Stimulated activated CD4-positive, alpha-beta T cell treated with anti-CD3 and anti-CD28 coated beads, TNF-alpha, amount 100 ng/mL, for 24 hours (primary cell): ENCODE measurements around the gene FASLG.
A peak's percentile ranks its signal among the peaks of the same experiment; 100 is the strongest.
"Not testable (repeated sequence)": the region's sequence is repeated elsewhere in the genome, so short reads cannot be mapped to it uniquely, and the experiment has no call there.

ENCODE experiments used
- DNase-seq, 3 experiments: peaks; one replicate each; pipeline ENCODE4 v3.0.0-alpha.2; 2020; ENCODE audit warnings: low read depth in 3 of 3

FASLG gene

DNA sequence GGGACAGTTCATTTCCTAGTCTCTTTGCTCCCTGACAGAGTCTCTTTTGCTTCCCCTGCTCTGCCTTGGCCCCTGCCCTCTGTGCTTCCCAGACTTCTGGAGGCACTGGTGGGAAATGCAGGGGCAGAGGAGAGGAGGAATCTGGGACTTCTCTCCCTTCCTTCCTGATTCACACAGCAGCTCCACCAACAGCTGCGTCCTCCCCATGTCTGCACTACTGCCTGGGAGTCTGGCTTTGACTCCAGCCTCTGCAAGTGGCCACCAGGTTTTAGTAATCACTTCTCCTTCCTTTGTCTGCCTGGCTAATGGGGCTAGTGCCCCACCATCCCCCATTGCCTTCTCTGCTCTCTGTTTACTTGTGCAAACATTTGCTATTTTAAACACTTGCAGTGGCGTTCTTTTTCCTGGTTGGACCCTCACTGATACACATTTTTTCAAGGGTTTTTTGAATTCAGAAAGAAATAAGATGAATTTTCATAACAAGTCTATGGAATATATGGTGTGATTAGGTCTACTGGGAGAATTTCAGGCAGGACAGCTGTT, 21.9 kb downstream of the FASLG start:
- DNase-seq = no peak

DNA sequence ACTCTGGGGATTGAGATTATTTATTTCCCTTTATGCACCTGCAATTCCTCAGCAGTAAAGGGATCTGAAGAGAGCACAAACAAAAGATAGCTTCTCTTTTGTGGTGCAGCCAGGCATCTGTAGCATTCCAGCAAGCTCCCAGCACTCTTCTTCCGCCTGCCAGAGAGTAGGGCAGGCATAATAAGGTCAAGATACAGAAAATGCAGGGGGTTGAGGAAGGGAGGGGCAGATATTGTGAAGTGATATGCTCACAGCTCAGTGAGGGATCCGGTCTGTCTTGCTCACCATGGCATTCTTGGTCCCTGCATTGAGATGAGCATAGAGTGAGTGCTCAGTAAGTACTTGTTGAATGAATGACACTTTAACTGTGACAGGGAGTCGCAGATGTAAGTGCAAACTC, 23.9 kb downstream of the FASLG start:
- DNase-seq = no peak

DNA sequence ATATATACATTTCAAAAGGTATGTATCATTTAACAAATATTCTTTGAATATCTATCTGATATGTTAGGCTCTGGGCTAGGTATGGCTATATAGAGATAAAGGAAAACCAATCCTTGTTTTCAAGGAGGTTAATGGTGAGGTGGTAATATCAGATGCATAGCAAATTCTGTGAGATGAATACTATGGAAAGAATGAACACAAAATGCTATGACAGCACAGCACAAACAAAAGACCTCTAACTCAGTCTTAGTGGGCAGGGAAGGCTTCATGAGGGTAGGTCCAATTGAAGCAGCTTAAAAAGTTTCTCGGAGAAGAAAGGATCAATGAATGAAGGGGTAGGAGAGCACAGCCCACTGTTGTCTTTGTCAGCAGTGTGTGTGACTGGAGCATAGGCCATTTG, 27.2 kb downstream of the FASLG start:
- no peak for DNase-seq

DNA sequence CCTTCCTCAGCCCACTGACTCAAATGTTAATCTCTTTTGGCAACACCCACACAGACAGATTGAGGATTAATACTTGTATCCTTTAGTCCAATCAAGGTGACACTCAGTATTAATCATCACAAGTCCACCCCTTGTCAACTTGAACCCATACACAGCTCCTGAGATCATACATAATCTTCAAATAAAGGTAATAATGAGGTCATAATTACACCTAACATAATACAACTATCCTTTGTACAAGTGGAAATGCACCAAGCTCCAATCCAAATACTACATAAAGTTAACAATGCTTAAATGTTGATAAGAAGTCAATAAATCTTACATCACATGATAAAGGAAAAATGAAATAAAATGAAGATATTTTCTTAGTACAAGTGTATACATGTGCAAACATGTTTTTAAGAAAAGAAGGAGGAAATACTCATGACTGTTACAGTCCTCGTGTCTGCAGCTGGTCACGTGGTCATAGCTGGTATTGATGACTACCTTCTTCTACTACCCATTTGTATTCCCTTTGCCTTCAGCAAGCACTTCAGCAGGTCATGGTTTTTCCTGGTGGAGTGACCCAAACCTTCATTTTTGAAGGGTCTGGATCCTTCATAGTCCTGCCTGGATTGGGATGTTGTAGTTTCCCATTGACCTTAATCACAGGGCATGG, 29.7 kb downstream of the FASLG start:
- DNase-seq = not testable (repeated sequence)

DNA sequence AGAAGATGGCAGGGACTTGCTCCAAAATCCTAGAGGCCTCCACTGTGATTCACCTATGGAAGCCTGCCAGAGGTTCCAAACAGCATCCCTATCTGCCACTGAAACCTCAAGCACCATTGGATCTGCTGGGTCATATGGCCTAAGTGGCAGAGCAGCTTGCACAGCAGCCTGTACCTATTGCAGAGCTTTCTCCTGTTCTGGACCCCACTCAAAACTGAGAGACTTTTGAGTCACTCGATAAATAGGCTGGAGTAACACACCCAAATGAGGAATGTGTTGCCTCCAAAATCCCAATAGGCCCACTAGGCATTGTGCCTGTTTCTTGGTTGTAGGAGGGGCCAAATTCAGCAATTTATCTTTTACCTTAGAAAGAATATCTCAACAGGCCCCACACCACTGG, 32.0 kb downstream of the FASLG start:
- DNase-seq = not testable (repeated sequence)

DNA sequence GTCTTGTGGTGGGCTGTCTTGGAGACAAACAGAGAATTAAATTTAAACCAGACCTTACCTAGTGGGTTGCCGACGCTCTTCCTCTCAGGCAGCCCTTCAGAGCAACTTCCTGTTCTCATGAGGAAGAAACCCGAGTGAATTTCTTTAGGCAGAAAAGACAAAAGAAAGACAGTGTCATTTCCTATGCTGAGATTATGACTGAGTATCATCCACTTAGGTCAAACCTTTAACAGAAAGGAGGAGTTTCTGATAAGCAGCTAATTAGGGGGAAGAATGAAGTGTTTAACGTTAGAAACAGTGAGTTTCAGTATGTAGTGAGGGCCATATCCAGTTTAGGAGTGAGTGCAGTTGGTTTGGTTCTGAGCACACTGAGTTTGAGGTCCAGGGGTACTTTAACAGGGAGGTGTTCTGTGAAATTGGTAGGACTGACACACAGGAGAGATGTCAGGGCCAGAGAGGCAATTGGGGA, 38.7 kb downstream of the FASLG start:
- no peak for DNase-seq

DNA sequence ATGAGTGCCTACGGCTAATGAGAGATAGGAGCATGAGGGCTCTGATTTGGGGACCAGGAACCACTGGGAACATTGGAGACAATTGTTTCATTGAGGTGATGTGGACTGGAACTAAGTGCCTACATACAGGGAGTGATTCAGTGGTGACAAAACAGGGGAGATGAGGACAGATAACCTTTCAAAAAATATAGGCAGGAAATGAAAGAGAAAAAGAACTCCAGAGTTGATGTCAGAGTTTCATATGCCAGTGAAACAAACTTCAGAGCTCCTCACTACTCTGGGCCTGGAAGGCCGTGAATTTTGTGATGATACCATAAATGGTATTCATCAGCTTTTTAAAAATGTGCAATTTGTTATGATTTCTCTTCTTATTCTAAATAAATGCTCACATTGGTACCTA, 39.3 kb downstream of the FASLG start:
- no peak for DNase-seq

DNA sequence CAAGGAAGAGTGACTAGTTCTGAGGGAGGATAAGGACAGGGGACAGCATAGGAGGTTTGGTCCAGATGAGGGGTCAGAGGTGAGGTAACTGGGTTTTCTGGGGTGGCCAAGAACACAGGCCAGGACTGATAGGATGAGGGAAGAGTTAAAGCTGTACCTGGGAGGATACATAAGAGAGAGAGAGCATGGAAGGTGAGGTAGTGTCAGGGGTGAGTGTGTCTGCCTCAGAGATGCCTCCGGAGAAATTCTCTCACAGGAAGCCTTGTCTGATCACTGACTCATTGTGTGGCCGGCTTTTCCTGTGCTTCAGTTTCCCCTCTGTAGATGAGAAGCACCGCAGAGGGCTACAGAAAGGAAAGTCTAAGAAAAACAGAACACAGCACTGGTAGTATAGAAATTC, 40.2 kb downstream of the FASLG start:
- DNase-seq = peak; percentile 49 to 71 (median 57)

DNA sequence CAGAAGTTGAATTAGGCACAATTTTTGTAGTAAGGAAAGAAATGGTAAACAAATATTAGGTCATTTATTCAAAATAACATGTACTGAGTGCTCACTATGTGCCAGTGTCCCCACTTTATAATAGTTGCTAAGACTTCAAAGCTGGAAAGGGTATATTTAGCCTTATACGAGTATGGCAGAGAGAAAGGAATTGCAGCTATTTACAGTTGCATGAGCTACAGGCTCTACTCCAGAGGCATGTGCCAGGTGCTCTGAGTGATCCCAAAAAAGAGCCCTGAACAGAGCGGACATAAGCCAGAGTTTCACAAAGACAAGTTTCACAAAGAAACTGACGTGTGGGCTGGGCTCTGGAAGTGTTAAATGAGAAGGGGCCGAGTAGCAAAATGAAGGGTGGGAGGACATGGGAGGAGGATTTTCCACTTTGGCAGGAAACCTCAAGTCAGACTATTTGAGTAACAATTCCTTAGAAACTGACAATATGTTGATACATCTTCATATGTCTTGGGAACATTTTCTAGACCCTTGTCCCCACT, 40.9 kb downstream of the FASLG start:
- no peak for DNase-seq

DNA sequence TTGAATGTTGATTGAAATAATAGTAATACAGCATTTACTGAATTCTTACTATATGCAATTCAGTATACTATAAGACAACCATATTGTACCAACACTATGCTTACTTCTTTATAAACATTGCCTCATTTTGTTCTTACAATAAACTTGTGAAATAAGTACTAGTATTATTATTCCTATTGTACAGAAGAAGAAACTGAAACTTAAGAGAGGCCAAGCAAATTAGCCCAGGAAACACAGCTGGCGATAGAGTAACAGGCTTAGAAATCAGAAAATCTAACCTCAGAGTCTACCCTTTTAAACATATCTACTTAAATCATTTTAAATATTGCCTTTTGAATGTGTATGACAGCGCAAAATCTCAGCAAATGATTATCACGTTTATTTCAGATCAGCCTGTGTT, 41.7 kb downstream of the FASLG start:
- DNase-seq = no peak

DNA sequence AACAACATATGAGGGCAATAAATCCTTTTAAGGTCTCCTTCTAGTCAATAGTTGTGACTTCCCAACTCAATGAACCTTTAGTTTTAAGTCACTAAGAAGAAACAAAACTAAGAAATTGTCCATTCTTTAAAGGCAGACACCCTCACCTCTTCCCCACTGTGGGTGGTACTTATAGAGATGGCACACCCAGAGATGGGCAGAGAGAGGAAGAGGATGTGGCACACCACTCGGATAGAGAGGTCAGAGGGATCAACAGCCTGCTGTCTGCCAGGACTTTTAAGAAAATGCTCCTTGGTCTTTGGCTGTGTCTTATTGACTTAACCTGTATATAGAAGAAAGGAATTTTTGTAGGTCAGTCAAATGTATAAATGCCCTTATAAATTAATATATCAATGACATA, 45.1 kb downstream of the FASLG start:
- DNase-seq = no peak

DNA sequence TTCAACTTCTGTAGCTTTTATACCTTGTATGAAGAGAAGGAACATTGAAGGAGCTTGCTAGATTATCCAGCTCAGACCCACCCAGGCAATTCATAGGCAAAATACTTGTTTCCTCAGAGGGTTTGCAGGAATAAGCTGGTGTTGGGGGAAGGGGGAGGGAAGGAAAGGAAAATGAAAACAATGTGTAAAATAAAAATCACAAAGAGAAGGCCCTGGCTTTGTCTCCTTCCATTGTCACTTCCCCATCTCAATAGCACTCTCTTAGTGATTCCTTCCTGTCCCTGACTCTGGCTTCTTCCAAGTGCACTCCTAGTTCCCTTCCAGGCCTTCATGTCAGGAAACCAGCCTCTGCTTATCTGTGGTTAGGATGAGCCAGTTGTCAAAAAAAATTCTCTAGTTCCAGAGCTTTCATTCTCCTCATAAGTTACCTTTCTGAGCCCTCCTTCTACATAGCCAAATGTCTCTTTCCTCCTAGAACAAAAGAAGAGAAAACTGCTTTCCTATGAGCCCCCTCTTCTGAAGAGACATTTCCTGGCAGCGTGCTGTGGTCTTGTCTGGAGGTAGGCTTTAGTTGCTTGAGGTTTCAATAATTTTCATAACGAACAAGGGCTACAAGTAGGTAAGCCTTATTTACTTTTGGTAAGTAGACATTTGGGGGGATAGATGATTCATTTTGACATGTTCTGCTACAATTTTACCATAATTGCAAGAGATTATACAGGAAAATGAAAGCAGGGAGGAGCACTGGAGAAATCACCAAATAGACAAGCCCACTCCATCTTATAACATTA, 45.7 kb downstream of the FASLG start:
- DNase-seq = no peak

DNA sequence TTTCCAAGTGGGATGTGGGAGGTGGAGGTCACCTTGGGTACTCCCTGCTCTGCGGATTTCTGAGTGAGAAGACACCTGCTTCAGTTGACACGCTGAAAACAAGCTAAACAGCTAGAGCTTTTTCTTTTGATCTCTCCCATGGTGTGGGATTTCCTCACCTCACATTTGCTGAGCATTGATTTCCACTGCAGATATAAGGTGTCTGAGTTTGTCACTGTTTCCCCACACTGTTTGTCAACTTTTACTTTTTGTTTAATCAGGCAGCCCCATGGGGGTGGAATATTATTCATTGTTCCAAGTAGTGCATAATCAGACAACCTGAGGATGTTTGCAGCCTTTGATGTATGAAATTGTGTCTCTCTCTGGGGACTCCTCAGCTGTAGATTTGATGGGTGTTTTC, 49.5 kb downstream of the FASLG start:
- peak in 1 of 3 experiments; percentile 30 for DNase-seq

DNA sequence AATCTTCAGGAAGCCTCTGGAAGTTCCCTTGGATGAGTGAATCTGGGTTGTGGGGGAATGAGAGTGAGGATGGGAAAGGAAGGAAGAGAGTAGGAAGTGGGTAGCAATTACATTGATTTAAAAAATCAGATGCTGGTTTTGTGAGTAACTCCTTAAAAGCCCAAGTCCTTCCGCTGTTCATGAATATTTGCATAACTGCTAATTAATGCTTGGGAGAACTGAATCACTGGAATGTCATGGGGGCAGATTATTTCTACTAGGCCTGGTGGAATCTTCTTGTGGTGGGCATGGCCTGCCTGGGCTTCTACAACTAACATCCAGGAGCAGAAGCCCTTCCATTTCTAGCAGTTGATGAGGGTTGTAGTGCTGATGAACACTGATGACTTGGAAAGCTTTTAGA, 52.7 kb downstream of the FASLG start:
- no peak for DNase-seq

DNA sequence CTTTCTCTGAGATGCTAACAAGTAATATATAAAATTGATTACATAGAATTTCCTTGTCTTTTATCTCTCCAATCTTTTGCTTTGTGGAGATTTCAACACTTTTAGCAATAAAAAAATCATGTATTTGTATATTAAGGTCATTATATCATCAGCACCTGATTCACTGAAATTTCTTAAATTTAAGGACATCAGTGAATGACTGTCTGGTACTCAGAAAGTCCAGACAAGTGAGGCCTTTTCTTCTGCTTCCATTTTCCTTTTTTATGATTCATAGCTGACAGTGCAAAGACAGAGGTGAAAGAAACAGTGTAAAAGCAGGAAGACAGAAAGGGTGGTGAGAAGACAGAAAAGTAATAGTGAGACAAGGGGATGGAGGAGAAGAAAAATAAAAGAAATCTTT, 54.6 kb downstream of the FASLG start:
- DNase-seq = no peak
